HTR-8/SVneo (cell line): ENCODE measurements around the gene ZNF516.

Source experiments
- DNase-seq: peaks from one replicate; pipeline ENCODE4 v3.0.0; 2011; ENCODE audit warnings: low spot score, mixed read lengths; ENCODE audit not compliant: insufficient read length
- FAIRE-seq: peaks from 2 replicates; lab custom pipeline; 2011; peaks lifted over from hg19 to GRCh38; lab: Jason Lieb, UNC

The ZNF516 gene

GRCh38 chr18:76374330-76375281 is 120.4 kb downstream of the ZNF516 start:
- DNase-seq: no peak
- FAIRE-seq: no peak

- no peak for DNase-seq
- FAIRE-seq: no peak
Observed at GRCh38 chr18:76373297-76373696, 121.7 kb downstream of the ZNF516 start.

DNA sequence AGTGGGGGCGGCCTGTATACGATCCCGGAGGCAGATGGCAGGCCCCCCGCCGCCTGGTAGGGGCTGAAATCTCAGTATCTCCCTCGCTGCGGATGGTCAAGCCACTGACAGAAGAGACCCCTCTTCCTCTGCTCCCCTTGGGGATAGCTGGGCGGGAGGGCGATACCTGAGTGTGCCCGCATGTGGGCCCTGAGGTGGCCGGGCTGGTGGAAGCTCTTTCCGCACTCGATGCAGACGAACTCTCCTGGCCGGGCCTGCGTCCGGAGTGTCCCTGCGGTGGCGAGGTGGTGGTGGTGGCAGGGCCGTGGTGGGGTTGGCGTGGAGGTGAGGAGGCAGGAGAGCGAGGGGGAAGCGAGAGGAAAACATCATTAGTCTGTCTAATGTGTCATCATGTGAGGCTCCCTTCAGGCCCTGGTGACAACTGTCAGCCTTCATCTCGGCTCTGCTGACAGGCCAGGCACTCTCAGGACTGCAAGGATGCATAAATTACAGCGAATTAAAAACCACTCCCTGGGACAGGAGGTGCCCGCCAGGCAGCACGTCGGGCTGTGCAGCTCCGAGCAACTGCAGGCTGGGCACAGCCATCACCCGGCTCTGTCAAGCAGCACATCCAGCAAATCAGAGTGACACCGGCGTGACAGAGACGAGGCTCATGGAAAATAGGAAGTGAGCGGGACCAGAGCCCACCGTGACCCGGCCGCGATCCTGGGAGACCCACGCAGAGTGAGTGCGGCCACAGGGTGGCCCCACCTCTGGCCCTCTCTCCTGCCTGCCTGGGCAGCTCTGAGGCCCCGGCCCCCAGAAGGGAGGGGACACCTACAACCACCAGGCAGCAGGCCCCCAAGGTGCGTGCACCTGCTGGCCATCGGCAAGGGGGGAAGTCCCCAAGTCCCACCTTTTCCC is 123.5 kb downstream of the ZNF516 start:
- DNase-seq (no peak), FAIRE-seq (no peak)

GRCh38 chr18:76370686-76371085 is 124.4 kb downstream of the ZNF516 start:
- DNase-seq (no peak), FAIRE-seq (no peak)

- FAIRE-seq: no peak
- DNase-seq: no peak
Observed at GRCh38 chr18:76370201-76370600, 124.8 kb downstream of the ZNF516 start.

GRCh38 chr18:76369791-76370190 is 125.3 kb downstream of the ZNF516 start:
- DNase-seq (no peak), FAIRE-seq (no peak)

DNA sequence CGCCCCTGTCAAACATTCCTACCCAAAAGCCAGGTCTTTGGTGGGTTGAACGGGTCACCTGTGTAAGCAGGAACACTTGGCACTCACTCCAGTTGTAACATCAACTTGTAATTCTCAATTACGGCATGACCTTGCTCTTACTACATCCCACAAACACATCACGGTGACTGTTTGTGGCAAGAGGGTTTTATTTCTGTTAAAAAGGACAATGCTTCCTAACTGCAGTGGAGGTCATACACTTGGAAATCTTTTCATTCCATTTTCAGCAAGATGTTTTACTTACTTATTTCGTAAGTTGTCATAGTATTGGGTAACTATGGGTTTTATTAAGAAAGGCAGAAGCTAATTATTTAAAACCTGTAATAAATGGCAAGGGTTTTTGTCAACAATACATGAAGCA is 126.1 kb downstream of the ZNF516 start:
- FAIRE-seq: no peak
- no peak for DNase-seq

- DNase-seq (no peak), FAIRE-seq (no peak)
Observed at GRCh38 chr18:76368271-76368670, 126.8 kb downstream of the ZNF516 start.

GRCh38 chr18:76367168-76368125 is 127.6 kb downstream of the ZNF516 start:
- DNase-seq (no peak), FAIRE-seq (no peak)

- FAIRE-seq (no peak), DNase-seq (no peak)
Observed at GRCh38 chr18:76365561-76365960, 129.5 kb downstream of the ZNF516 start.

- FAIRE-seq (no peak), DNase-seq (no peak)
Observed at GRCh38 chr18:76364282-76365259, 130.5 kb downstream of the ZNF516 start.

- DNase-seq (peak; percentile 13), FAIRE-seq (no peak)
Observed at GRCh38 chr18:76363436-76364120, 131.5 kb downstream of the ZNF516 start.

- DNase-seq (no peak), FAIRE-seq (no peak)
Observed at GRCh38 chr18:76362676-76363075, 132.4 kb downstream of the ZNF516 start.

DNA sequence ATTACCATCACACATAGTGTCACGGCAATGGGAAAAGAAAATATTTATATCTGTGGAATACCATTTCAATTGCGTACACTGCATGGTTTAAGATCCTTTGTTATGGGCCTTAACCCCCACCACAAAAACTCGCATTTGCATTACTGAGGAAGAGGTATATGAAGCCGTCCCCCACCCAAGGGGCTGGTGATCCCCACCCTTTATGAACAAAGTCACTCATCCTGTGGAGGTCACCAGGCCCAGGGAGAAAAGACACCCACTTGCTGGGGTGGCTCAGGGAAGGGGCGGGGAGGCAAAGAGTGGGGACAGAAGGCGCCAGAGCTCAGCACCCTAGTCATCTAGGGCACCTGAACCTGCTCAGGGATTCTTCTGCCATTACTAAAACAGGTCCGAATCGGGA is 133.8 kb downstream of the ZNF516 start:
- DNase-seq (no peak), FAIRE-seq (no peak)

GRCh38 chr18:76359909-76360308 is 135.1 kb downstream of the ZNF516 start:
- no peak for FAIRE-seq
- DNase-seq: no peak

DNA sequence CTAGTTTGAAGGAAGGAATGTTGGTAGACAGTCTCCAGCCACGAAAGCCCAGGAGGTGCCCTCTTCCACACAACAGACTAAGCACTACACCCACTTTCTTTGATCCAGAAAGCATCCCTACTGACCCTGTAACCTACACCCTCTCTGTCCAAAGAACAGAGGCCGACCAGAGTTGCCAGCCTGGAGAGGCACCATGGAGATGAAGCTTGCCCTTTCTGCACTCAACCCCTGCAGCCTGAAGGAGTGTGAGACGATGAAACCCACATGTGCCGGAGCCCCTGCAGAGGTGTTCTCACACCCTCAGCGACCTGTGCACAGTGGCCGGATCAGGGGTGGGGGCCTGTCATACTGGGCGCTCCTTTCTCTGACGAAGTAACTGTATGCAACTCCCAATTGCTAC is 136.3 kb downstream of the ZNF516 start:
- DNase-seq: no peak
- no peak for FAIRE-seq

DNA sequence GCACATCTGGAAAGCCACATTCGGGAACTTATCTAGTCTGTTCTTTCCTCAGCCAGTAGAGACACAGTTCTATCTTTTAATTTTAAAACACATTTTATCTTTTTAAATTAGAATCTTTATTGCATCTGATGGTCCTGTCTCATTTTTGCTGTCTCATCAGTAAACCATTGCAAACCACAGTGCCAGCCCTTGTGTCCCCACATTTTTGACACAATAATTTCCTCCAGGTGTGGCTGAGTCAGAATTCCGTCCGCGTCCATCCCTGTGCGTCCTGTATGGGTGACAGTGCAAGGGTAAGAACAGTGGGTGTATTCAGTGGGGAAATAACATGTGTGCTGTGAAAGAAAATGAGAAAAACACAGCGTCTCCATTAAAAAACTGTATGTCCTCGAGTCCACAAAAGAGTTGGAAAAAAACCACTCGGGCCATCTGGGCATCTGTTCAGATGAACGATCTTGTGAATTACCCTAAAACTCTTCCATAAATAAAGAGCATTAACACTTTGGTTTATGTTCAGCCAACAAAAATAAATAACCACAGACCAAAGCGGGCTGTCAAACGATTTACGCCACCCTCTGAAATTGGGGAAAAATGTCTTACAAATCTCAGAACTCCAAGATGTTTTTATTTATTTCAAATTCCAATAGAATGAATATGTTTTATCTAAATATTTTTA is 137.3 kb downstream of the ZNF516 start:
- FAIRE-seq (no peak), DNase-seq (no peak)

- FAIRE-seq (no peak), DNase-seq (no peak)
Observed at GRCh38 chr18:76357174-76357573, 137.9 kb downstream of the ZNF516 start.
